HG03442 (cell line): ENCODE measurements around the gene SIK2.

Source experiments
- ATAC-seq: cut with Tn5 transposase; IDR thresholded peaks from one replicate; pipeline ENCODE4 v1.9.1; 2021; ENCODE audit warnings: mild to moderate bottlenecking, moderate library complexity; ENCODE audit not compliant: unreplicated experiment

SIK2 gene

DNA sequence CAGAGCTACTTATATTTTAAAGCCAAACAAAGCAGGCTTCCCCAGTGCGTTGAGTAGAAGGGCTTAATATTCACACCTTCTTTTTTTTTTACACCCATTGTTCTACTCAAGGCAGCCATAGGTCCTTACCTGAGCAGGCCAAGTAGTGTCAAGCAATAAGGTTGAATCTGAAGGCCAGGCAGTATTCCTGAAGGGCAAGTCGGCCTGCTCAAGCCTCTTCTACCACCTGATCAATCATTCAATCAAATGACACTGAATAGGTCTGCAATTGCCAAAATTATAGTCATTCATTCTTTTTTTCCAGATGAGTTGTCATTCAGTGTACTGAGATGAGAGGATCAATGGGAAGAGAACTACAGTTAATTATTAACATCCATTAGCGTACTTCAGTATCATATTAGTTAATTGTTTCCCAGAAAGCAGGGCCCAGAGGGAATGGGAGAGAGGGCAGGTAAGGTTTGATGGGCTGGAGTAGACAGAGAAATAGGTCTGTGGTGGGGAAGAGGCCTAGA, 175.9 kb downstream of the SIK2 start:
- ATAC-seq = no peak

DNA sequence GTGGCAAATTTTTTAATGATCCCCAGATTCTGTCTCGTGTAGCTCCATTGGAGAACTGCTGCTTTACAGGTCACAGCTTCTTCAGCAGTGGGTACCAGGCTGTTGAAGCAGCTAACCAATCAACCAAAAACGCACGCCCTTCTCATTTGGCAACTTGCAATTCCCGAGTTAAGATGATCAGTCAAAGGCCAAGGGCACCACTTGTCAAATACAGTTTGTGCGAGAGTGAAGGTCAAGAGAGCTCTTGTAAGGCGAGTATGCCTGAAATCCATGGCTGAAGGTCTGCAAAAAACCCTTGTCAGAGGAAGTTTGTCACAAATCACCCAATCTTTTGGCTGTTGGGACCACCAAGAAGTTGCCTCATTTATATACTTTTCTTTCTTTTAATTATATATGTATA, 176.9 kb downstream of the SIK2 start:
- ATAC-seq = no peak
